ENCODE data around the gene PKD2.

PKD2 gene

DNA sequence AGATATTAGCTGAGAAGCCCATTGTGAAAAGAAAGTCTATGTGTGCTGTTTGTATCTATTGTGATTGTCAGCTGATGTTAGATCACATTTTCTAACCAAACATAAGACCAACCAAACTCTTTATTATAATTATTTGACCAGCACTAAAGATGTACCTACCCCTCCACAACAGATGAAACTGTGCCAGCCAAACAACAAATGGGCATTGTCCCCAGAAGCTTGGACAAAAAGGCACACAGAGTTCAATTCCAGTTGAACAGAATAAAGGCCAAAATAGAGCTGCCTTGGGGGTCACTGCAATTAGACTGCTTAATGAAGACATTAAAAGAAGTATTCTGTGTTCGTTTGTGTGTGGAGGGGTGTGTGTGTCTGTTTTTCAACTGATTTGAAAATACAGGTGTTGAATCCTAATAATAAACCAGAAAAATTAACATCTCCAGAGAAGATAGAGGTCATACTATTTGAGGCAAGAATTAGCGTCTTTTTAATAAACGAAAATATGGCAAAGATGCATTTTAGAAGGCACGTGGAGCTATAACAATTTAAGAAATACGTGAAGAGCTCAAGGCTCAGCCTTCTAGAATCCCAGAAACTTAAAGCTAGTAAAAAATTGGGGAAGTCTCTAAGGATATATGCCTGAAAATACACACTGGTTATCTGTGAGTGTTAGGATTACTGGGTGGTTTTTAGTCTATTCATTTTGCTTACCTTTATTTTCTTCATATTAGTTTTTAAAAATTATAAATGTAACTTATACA, 29.7 kb upstream of the PKD2 start:
- DNase-seq (ENCODE audit: low read depth, low spot score) = no peak
- TF ChIP-seq CTCF (IDR thresholded peaks at IDR 0.05; ENCODE audit: insufficient read depth, low read length, missing control alignments) = no peak
- no peak overlapping the region for H3K4me3 ChIP-seq (ENCODE audit: low read depth, low read length)
- POLR2A ChIA-PET = interaction anchor here (0.8 kb wide), 1 partner anchor 112 kb away, joined by 3 read pairs; no protein-coding TSS in a partner anchor
- CTCF ChIA-PET = interaction anchor here (0.9 to 10.6 kb wide), 6 partner anchors 8 to 233 kb away, joined by 3 to 348 read pairs (median 4); no protein-coding TSS in a partner anchor

GRCh38 chr4:87978681-87979080, 28.8 kb upstream of the PKD2 start:
- H3K4me3 ChIP-seq (ENCODE audit: low read depth, low read length) = no peak overlapping the region
- DNase-seq (ENCODE audit: low read depth, low spot score) = no peak
- TF ChIP-seq CTCF (IDR thresholded peaks at IDR 0.05; ENCODE audit: insufficient read depth, low read length, missing control alignments) = no peak
- ChIA-PET CTCF (interaction anchor here (1.5 to 10.6 kb wide), 4 partner anchors 8 to 233 kb away, joined by 4 to 348 read pairs (median 6); no protein-coding TSS in a partner anchor), POLR2A (interaction anchor here (0.8 kb wide), 1 partner anchor 113 kb away, joined by 3 read pairs; no protein-coding TSS in a partner anchor)

DNA sequence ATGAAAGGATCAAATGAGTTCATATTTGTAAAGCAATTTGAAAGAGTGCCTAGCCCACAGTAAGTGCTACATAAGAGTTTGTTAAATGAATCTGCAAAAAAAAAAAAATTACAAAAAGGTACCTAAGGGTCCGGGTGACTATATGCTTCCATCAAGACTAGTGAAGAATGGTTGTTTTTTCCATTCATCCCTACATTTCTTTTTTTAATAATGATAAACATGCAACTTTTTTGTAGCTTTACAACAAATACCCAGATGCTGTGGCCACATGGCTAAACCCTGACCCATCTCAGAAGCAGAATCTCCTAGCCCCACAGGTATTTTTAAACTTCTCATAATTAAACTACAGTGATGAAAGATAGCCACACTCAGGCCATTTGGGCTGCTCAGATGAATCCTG, 27.6 kb upstream of the PKD2 start:
- H3K4me3 ChIP-seq (ENCODE audit: low read depth, low read length) = no peak overlapping the region
- TF ChIP-seq CTCF (IDR thresholded peaks at IDR 0.05; ENCODE audit: insufficient read depth, low read length, missing control alignments) = no peak
- CTCF ChIA-PET = interaction anchor here (1.1 to 10.6 kb wide), 5 partner anchors 10 to 232 kb away, joined by 3 to 348 read pairs (median 4); no protein-coding TSS in a partner anchor
- POLR2A ChIA-PET = no interaction called here
- no peak for DNase-seq (ENCODE audit: low read depth, low spot score)

- DNase-seq (ENCODE audit: low read depth, low spot score) = no peak
- ChIA-PET CTCF (interaction anchor here (10.6 kb wide), 1 partner anchor 130 kb away, joined by 348 read pairs; no protein-coding TSS in a partner anchor), POLR2A (no interaction called here)
- TF ChIP-seq CTCF (IDR thresholded peaks at IDR 0.05; ENCODE audit: insufficient read depth, low read length, missing control alignments) = no peak
- H3K4me3 ChIP-seq (ENCODE audit: low read depth, low read length) = no peak overlapping the region
These were observed 25.9 kb upstream of the PKD2 start for GRCh38 chr4:87981486-87981885.

DNA sequence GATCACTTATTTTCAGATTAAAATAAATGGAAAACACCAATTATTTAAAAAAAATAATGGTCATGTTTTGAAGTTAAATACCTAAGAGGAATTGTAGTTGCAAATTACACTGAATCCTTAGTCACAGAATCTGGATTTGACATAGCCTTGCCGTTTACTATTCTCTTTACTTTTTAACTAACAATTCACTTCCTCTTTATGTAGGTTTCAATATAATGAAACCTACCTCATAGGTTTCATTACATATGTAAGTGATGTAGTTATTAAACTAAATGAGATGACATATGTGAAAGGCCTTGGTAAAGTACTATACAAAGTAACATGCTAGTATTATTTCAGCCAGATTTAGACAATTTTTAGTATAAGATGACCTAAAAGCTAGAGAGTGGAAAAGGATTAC, 25.4 kb upstream of the PKD2 start:
- no peak for TF ChIP-seq CTCF (IDR thresholded peaks at IDR 0.05; ENCODE audit: insufficient read depth, low read length, missing control alignments)
- no peak overlapping the region for H3K4me3 ChIP-seq (ENCODE audit: low read depth, low read length)
- ChIA-PET POLR2A (no interaction called here), CTCF (interaction anchor here (1.7 kb wide), 1 partner anchor 8 kb away, joined by 8 read pairs; no protein-coding TSS in a partner anchor)
- DNase-seq (ENCODE audit: low read depth, low spot score) = no peak

DNA sequence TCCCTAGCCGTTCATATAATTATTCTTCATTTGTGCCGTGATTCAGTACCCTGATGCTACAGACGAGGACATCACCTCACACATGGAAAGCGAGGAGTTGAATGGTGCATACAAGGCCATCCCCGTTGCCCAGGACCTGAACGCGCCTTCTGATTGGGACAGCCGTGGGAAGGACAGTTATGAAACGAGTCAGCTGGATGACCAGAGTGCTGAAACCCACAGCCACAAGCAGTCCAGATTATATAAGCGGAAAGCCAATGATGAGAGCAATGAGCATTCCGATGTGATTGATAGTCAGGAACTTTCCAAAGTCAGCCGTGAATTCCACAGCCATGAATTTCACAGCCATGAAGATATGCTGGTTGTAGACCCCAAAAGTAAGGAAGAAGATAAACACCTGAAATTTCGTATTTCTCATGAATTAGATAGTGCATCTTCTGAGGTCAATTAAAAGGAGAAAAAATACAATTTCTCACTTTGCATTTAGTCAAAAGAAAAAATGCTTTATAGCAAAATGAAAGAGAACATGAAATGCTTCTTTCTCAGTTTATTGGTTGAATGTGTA, 24.9 kb upstream of the PKD2 start:
- ChIA-PET POLR2A (no interaction called here), CTCF (interaction anchor here (1.7 to 1.9 kb wide), 2 partner anchors 8 to 130 kb away, joined by 4 to 8 read pairs; no protein-coding TSS in a partner anchor)
- DNase-seq (ENCODE audit: low read depth, low spot score) = no peak
- H3K4me3 ChIP-seq (ENCODE audit: low read depth, low read length) = no peak overlapping the region
- no peak for TF ChIP-seq CTCF (IDR thresholded peaks at IDR 0.05; ENCODE audit: insufficient read depth, low read length, missing control alignments)

Measured in AG04449 (cell line).